C4-2B (cell line): ENCODE measurements around the gene AGMAT.

ENCODE experiments used
- H3K27ac ChIP-seq: fragments of 450-650 bp; 2 replicates; pipeline ENCODE4 v1.5.1; 2017
- ZFX ChIP-seq: fragments of 450-650 bp; IDR thresholded peaks from 2 replicates; pipeline ENCODE4 v1.6.1; 2017
- TF ChIP-seq, protein P1 (sequence below): fragments of 450-650 bp; conservative IDR thresholded peaks from 2 replicates; pipeline ENCODE4 v1.5.1; 2017; ENCODE audit warnings: mild to moderate bottlenecking

The AGMAT gene

DNA sequence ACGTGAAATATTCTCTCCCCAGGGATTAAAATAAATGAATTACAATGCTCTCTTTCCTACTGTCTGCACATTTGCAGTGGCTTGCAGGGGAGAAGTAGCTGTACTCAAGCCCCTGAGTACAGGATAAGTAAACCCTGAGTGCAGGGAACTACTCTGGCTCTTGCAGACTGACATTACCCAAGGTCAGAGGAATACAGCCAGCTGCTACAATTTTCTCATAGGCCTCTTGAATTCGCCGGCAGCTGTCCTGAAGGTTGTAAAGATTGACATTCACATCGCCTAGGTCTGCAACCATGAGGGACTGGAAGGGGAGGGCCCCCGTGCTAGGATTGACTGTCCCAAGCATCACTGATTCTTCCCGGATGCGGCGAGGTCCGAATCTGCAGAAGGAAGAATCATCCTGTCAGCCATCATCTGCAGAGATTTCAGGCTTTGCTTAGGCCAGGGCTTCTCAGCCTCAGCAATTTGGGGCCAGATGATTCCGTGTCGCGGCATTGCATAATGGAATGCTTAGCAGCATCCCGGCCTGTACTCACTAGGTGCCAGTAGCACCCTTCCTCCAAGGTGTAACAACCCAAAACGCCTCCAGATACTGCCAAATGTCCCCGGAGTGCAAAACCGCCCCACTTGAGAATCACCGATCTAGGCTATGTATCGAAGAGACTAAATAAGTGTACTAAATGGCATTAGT is 1.7 kb downstream of the AGMAT start:
- H3K27ac ChIP-seq, result no peak overlapping the region
- TF ChIP-seq, protein P1, sequence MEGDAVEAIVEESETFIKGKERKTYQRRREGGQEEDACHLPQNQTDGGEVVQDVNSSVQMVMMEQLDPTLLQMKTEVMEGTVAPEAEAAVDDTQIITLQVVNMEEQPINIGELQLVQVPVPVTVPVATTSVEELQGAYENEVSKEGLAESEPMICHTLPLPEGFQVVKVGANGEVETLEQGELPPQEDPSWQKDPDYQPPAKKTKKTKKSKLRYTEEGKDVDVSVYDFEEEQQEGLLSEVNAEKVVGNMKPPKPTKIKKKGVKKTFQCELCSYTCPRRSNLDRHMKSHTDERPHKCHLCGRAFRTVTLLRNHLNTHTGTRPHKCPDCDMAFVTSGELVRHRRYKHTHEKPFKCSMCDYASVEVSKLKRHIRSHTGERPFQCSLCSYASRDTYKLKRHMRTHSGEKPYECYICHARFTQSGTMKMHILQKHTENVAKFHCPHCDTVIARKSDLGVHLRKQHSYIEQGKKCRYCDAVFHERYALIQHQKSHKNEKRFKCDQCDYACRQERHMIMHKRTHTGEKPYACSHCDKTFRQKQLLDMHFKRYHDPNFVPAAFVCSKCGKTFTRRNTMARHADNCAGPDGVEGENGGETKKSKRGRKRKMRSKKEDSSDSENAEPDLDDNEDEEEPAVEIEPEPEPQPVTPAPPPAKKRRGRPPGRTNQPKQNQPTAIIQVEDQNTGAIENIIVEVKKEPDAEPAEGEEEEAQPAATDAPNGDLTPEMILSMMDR, result no peak
- no peak for TF ChIP-seq ZFX

DNA sequence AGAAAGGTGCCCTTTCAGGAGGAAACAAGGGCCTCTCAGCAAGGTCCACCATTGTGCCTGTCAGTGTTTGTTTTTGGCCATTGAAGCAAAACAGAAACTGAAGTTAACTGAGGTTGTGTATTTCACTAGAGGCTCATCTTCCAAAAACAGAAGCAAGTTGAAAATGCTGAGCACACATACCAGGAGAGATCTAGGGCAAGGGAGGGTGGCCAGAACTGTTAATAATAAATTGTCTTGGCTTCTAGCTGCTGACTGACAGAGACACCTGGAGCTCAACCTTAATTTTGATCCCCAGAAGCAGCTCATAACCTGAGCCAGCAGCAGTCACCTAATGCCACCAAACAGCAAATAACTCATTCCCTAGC is 5.2 kb downstream of the AGMAT start:
- TF ChIP-seq, protein P1, result no peak
- TF ChIP-seq ZFX, result no peak

DNA sequence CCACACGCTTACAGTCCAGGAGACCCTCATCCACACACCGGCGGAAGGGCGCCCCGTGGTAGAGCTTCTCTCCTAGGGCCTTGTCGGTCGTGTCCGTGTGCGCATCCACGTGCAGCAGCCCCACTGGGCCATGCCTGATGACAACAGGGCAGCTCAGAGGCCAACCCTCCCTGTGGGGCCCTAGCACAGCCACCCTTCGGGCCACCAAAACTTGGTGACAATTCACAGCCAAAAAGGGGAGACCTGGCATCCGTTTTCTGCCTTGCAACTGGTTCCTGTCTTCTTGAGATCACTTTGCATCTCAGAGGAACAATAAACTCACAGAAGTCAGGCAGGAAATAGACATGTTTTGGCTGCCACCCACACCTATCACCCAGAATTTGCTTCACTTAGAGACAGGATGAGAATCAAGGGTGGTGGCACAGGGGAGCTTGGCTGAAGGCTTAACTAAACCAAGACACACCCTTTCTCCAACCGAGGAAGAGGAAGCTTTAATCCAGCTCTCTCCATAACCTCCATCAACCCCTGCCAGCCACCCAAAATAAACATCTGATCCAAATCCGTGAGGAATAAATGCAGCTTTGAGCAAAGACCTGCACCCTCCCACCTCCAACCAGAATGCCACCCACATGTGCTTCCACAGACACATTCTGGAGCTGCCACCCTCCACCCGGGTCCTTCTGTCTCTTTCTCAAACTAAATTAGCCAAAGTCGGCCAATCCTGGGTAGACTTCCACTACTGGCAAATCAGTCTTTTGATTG is 5.7 kb downstream of the AGMAT start:
- no peak for TF ChIP-seq ZFX
- no peak overlapping the region for H3K27ac ChIP-seq

More for the DNA sequence above, 5.2 kb downstream of the AGMAT start:
- H3K27ac ChIP-seq, result no peak overlapping the region

DNA sequence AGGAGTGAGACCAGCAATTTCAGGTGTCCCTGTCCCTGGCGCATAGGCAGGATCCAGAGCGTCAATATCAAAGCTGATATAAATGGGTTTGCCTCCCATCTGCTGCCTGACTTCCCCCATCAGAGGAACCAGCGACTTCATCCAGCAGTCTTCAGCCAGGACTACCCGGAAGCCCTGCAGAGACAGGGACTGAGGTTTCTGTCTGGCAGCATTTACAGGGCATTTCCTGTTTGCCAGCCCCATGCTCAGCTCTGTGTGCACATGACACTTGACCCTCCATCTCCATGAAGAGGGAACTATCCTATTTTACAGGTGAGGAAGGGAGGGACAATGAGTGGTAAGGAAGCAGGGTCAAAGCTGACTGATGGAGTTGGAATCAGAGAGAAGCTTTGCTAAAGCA is 7.2 kb downstream of the AGMAT start:
- H3K27ac ChIP-seq, result no peak overlapping the region
- TF ChIP-seq, protein P1, result no peak
- no peak for TF ChIP-seq ZFX

DNA sequence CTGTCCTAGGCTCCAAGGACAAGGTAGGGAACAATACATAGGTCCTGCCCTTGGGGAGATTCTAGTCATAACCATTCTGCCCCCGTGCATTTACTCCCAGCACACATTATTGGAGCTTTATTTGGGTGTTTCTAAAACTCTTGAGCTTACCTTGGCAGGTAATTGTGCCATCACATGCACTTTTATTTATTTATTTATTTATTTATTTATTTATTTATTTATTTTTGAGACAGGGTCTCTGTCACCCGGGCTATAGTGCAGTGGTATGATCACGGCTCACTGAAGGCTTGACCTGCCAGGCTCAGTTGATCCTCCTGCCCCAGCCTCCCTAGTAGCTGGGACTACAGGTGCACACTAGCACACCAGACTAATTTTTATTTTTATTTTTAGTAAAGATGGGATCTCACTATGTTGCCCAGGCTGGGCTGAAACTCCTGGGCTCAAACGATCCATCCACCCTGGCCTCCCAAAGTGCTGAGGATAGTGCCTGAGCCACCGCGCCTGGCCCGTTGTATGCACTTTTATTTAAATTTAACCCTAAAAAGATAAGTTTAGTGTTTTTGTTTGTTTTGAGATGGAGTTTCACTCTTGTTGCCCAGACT is 9.2 kb downstream of the AGMAT start:
- TF ChIP-seq, protein P1, result no peak
- no peak for TF ChIP-seq ZFX
- H3K27ac ChIP-seq, result no peak overlapping the region

DNA sequence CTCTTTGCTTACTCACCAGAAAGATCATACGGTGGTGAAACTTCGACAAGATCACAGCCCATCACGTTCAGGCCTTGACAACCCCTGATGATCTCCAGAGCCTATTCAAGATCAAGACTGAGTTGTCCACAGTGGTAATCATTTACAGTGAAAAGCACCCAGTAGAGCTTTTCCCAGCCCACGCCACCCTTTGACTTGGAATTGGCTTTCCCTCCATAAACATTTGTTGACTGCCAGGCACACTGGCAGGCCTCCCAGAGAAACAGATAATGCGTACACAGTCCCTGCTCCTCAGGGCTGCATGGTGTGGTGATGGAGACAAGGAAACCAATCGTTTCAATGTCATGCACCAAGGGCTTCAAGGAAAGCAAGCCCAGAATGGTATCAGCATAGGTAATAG is 10.1 kb downstream of the AGMAT start:
- TF ChIP-seq, protein P1, result no peak
- no peak for TF ChIP-seq ZFX
- no peak overlapping the region for H3K27ac ChIP-seq

DNA sequence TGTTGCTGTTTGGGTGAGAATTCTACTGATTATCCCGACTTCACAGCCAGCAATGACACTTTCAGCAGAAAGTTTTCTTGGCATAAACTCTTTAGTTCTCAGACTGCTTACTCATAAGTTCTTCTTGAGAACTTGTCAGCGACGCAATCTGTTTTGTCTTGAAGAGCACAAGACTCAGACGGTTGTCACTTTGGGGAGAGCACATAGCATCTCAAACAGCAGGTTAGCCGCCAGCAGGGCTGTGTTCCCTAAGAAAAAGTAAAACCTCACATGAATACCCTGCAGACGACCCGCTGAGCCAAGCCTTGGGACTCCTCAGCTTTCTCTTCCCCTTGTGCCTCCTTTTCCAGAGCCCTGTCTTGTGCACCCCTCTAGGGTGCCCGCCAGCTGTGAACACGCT is 11.4 kb downstream of the AGMAT start:
- no peak overlapping the region for H3K27ac ChIP-seq
- no peak for TF ChIP-seq ZFX

DNA sequence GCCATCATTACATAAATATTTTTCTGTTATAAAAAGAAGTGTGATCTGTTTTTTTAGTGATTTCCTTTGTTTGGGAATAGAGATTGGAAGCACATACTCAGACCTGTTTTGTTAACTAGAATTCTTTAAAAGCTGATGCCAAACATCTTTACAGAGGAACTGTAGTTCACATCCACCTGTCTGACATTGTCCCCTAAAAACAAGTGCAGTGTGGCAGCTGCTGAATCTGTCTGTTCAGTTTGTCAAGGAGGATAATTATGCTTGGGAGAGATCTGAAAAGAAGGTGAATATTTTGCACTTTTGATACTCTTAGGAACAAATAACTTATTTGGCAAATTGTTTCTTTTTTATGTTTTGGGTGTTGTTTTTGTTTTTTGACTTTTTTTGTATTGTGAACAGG is 13.6 kb downstream of the AGMAT start:
- no peak overlapping the region for H3K27ac ChIP-seq
- TF ChIP-seq, protein P1, result no peak
- no peak for TF ChIP-seq ZFX
